Memory B cell (primary cell): Measurements from ENCODE around the gene CFL2.
"Not testable (repeated sequence)": the region's sequence is repeated elsewhere in the genome, so short reads cannot be mapped to it uniquely, and the experiment has no call there.

Experiments used
- ATAC-seq: fragments of 150-1000 bp; cut with Tn5 transposase; 2 replicates; pipeline ENCODE4 v1.10.0; 2021; ENCODE audit warnings: low read depth, mild to moderate bottlenecking, moderate library complexity
- DNase-seq, 2 donors: peaks; one replicate each; pipeline ENCODE4 v3.0.0; 2022; ENCODE audit warnings: low spot score in 2 of 2
- H3K27ac Mint-ChIP-seq: one replicate; pipeline ENCODE4 v1.8.0; 2022; ENCODE audit warnings: mild to moderate bottlenecking, moderate library complexity, mixed read lengths
- H3K27me3 Mint-ChIP-seq: one replicate; pipeline ENCODE4 v1.8.0; 2022; ENCODE audit warnings: mixed read lengths
- H3K36me3 Mint-ChIP-seq: one replicate; pipeline ENCODE4 v1.8.0; 2022; ENCODE audit warnings: mild to moderate bottlenecking, mixed read lengths
- H3K4me1 Mint-ChIP-seq: one replicate; pipeline ENCODE4 v1.8.0; 2022; ENCODE audit warnings: mixed read lengths
- H3K4me3 Mint-ChIP-seq: one replicate; pipeline ENCODE4 v1.8.0; 2022; ENCODE audit warnings: mild to moderate bottlenecking, moderate library complexity, mixed read lengths
- H3K9me3 Mint-ChIP-seq: one replicate; pipeline ENCODE4 v1.8.0; 2022; ENCODE audit warnings: mixed read lengths

CFL2 gene

DNA sequence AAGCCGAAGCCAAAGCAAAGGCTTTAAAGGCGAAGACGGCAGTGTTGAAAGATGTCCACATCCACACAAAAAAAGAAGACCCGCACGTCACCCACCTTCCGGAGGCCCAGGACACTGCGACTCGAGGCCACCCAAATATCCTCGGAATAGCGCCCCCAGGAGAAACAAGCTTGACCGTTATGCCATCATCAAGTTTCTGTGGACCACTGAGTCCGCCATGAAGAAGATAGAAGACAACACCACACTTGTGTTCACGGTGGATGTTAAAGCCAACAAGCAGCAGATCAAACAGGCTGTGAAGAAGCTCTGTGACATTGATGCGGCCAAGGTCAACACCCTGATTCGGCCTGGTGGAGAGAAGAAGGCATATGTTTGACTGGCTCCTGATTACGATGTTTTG is 20.2 kb downstream of the CFL2 start:
- not testable (repeated sequence) for H3K36me3 Mint-ChIP-seq, H3K9me3 Mint-ChIP-seq, H3K27ac Mint-ChIP-seq, H3K27me3 Mint-ChIP-seq, H3K4me3 Mint-ChIP-seq, ATAC-seq, DNase-seq
- peaks cover 10% of the 10 kb centered on the region for H3K4me1 Mint-ChIP-seq

DNA sequence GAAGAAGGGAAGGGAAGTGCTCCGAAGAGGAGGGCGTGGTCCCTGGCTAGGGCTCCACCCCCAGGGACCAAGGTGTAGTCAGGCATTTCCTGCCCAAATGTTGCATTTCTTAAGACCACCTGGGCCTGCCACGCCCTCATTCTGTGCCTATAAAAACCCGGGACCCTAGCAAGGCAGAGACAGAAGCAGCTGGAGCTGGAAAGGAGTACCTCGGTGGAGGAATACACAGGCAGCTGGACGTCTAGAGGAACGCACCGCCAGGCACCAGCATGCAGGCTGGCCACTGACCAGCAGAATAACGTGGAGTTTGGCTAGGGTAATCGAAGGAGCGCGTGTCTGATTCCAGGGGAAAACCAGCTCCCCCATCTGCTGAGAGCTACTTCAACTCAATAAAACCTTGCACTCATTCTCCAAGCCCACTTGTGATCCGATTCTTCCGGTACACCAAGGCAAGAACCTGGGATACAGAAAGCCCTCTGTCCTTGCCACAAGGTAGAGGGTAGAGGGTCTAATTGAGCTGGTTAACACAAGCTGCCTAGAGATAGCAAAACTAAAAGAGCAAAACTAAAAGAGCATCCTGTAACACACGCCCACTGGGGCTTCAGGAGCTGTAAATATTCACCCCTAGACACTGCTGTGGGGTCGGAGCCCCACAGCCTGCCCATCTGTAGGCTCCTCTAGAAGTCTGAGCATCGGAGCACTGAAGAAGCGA is 21.0 kb downstream of the CFL2 start:
- peak overlapping the region; percentile 63 for H3K4me3 Mint-ChIP-seq
- H3K4me1 Mint-ChIP-seq: peaks cover 10% of the 10 kb centered on the region
- H3K9me3 Mint-ChIP-seq: no peaks in the 10 kb centered on the region
- DNase-seq: no peak
- no peak overlapping the region for H3K27ac Mint-ChIP-seq
- no peaks in the 10 kb centered on the region for H3K36me3 Mint-ChIP-seq
- H3K27me3 Mint-ChIP-seq: peaks cover 2% of the 10 kb centered on the region
- peak; percentile 34 for ATAC-seq

- peaks cover 2% of the 10 kb centered on the region for H3K27me3 Mint-ChIP-seq
- H3K27ac Mint-ChIP-seq: no peak overlapping the region
- ATAC-seq (no peak), DNase-seq (no peak)
- H3K9me3 Mint-ChIP-seq: no peaks in the 10 kb centered on the region
- peaks cover 10% of the 10 kb centered on the region for H3K4me1 Mint-ChIP-seq
- H3K4me3 Mint-ChIP-seq: peak overlapping the region; percentile 63
- no peaks in the 10 kb centered on the region for H3K36me3 Mint-ChIP-seq
Observed at GRCh38 chr14:34692898-34693227, 21.5 kb downstream of the CFL2 start.

GRCh38 chr14:34692348-34692747 is 22.0 kb downstream of the CFL2 start:
- no peaks in the 10 kb centered on the region for H3K9me3 Mint-ChIP-seq
- DNase-seq (no peak), ATAC-seq (no peak)
- peaks cover 2% of the 10 kb centered on the region for H3K27me3 Mint-ChIP-seq
- no peaks in the 10 kb centered on the region for H3K36me3 Mint-ChIP-seq
- peaks cover 10% of the 10 kb centered on the region for H3K4me1 Mint-ChIP-seq
- no peak overlapping the region for H3K27ac Mint-ChIP-seq
- no peak overlapping the region for H3K4me3 Mint-ChIP-seq

GRCh38 chr14:34691206-34691605 is 23.2 kb downstream of the CFL2 start:
- Mint-ChIP-seq H3K36me3 (no peaks in the 10 kb centered on the region), H3K4me1 (peaks cover 10% of the 10 kb centered on the region), H3K27me3 (peaks cover 3% of the 10 kb centered on the region), H3K4me3 (no peak overlapping the region), H3K27ac (no peak overlapping the region), H3K9me3 (no peaks in the 10 kb centered on the region)
- ATAC-seq (no peak), DNase-seq (no peak)

- no peak for ATAC-seq
- Mint-ChIP-seq H3K9me3 (no peaks in the 10 kb centered on the region), H3K27ac (no peak overlapping the region), H3K4me3 (no peak overlapping the region), H3K4me1 (peaks cover 10% of the 10 kb centered on the region), H3K27me3 (peaks cover 12% of the 10 kb centered on the region), H3K36me3 (no peaks in the 10 kb centered on the region)
- DNase-seq: no peak
Observed at GRCh38 chr14:34688470-34689206, 25.8 kb downstream of the CFL2 start.

- H3K4me1 Mint-ChIP-seq: no peaks in the 10 kb centered on the region
- ATAC-seq (no peak), DNase-seq (no peak)
- H3K36me3 Mint-ChIP-seq: no peaks in the 10 kb centered on the region
- no peak overlapping the region for H3K27ac Mint-ChIP-seq
- no peak overlapping the region for H3K4me3 Mint-ChIP-seq
- peaks cover 12% of the 10 kb centered on the region for H3K27me3 Mint-ChIP-seq
- H3K9me3 Mint-ChIP-seq: no peaks in the 10 kb centered on the region
Observed at GRCh38 chr14:34685819-34686428, 28.5 kb downstream of the CFL2 start.

DNA sequence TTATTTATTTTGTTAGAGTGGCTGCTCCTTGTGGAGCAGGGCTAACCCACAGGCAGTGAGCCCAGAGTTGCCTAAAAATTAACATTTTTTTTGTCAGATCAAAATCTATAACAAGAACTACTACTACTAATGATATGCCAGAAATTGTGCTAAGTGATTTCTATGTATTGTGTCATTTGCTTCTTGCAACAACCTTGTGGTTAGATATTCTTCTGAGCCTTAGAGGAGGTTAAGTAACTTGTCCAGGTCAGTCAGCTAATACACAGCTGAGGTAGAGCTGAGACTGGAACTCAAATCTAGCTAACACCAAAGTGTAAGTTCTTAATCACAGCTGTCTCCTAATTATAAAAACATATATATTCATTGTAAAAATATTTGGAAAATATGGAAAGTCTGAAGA is 29.8 kb downstream of the CFL2 start:
- no peak overlapping the region for H3K27ac Mint-ChIP-seq
- H3K4me1 Mint-ChIP-seq: no peaks in the 10 kb centered on the region
- H3K36me3 Mint-ChIP-seq: no peaks in the 10 kb centered on the region
- DNase-seq (no peak), ATAC-seq (no peak)
- no peaks in the 10 kb centered on the region for H3K9me3 Mint-ChIP-seq
- H3K4me3 Mint-ChIP-seq: no peak overlapping the region
- peaks cover 10% of the 10 kb centered on the region for H3K27me3 Mint-ChIP-seq

- no peaks in the 10 kb centered on the region for H3K36me3 Mint-ChIP-seq
- DNase-seq (no peak), ATAC-seq (no peak)
- H3K9me3 Mint-ChIP-seq: no peaks in the 10 kb centered on the region
- peaks cover 10% of the 10 kb centered on the region for H3K27me3 Mint-ChIP-seq
- no peaks in the 10 kb centered on the region for H3K4me1 Mint-ChIP-seq
- H3K4me3 Mint-ChIP-seq: no peak overlapping the region
- H3K27ac Mint-ChIP-seq: no peak overlapping the region
Observed at GRCh38 chr14:34682787-34683321, 31.5 kb downstream of the CFL2 start.

GRCh38 chr14:34680806-34681479 is 33.5 kb downstream of the CFL2 start:
- no peaks in the 10 kb centered on the region for H3K9me3 Mint-ChIP-seq
- no peak overlapping the region for H3K27ac Mint-ChIP-seq
- DNase-seq (no peak), ATAC-seq (no peak)
- no peaks in the 10 kb centered on the region for H3K36me3 Mint-ChIP-seq
- H3K4me1 Mint-ChIP-seq: no peaks in the 10 kb centered on the region
- H3K27me3 Mint-ChIP-seq: peaks cover 6% of the 10 kb centered on the region
- no peak overlapping the region for H3K4me3 Mint-ChIP-seq

DNA sequence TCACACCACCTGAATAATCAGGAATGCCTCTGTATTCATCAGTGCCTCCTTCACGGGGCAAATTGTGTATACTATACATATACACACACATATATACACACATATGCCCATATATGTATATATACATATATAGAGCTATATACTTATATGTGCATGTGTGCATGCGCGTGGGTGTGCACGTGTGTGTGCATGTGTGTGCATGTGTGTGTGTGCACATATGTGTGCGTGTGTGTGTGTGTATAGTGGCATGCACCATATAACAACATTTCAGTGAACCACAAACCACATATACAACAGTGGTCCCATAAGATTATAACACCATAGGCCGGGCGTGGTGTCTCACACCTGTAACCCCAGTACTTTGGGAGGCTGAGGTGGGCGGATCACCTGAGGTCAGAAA is 35.7 kb downstream of the CFL2 start:
- DNase-seq (no peak), ATAC-seq (no peak)
- Mint-ChIP-seq H3K9me3 (no peaks in the 10 kb centered on the region), H3K36me3 (no peaks in the 10 kb centered on the region), H3K4me1 (no peaks in the 10 kb centered on the region), H3K4me3 (no peak overlapping the region), H3K27ac (no peak overlapping the region), H3K27me3 (no peaks in the 10 kb centered on the region)

GRCh38 chr14:34678306-34678705 is 36.1 kb downstream of the CFL2 start:
- no peak for ATAC-seq
- no peaks in the 10 kb centered on the region for H3K36me3 Mint-ChIP-seq
- no peaks in the 10 kb centered on the region for H3K27me3 Mint-ChIP-seq
- H3K9me3 Mint-ChIP-seq: no peaks in the 10 kb centered on the region
- no peak overlapping the region for H3K27ac Mint-ChIP-seq
- no peak overlapping the region for H3K4me3 Mint-ChIP-seq
- no peaks in the 10 kb centered on the region for H3K4me1 Mint-ChIP-seq
- no peak for DNase-seq

DNA sequence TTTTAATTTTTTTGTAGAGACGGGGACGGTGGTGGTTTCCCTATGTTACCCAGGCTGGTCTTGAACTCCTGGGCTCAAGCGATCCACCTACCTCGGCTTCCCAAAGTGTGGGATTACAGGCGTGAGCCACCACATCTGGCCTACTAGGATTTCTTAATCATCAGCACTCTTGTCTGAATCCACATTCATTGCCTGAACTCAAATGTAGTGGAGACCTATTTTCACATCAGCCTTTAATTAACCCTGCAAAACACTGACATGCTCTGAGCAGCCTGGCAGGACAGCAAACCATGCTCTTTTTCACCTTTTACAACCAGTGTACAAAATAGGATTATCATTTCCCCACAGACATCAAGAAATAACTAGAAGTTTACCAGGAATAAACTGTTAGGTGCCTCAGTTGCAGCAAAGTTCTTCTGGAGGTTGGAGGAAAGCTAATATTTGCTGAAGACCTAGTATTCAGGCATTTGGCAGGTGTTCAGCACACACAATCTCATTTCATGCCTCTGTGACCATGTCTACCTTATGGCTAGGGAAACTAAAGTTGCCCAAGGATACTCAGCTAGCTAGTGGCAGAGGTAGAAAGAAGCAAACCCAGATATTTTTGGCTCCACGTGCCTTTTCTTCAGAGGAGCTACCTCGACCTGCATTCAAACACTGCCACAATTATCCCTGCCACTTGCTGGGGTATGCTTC is 37.7 kb downstream of the CFL2 start:
- DNase-seq: no peak
- Mint-ChIP-seq H3K27ac (no peak overlapping the region), H3K36me3 (no peaks in the 10 kb centered on the region), H3K4me1 (no peaks in the 10 kb centered on the region), H3K27me3 (no peaks in the 10 kb centered on the region), H3K9me3 (no peaks in the 10 kb centered on the region), H3K4me3 (no peak overlapping the region)
- no peak for ATAC-seq
